Mesothelial cell of epicardium (in vitro differentiated cells): ENCODE data around the gene ANKRD33B. TPM values are rescaled to one million over a fixed set of nuclear protein-coding genes. Genes with fewer than 3 reads are reported as not detected.
"Not testable (repeated sequence)": the region's sequence is repeated elsewhere in the genome, so short reads cannot be mapped to it uniquely, and the experiment has no call there.

Source experiments
- DNase-seq, 2 experiments: peaks; one replicate each; pipeline ENCODE4 v3.0.0; 2021; ENCODE audit warnings: low spot score in 2 of 2; ENCODE audit not compliant: unreplicated experiment in 2 of 2
- H3K27ac Mint-ChIP-seq: 2 replicates; pipeline ENCODE4 v1.8.0; 2021; ENCODE audit warnings: mixed read lengths
- H3K27me3 Mint-ChIP-seq: 2 replicates; pipeline ENCODE4 v1.8.0; 2021; ENCODE audit warnings: low read depth, mixed read lengths
- H3K36me3 Mint-ChIP-seq: 2 replicates; pipeline ENCODE4 v1.8.0; 2021; ENCODE audit warnings: mixed read lengths
- H3K4me1 Mint-ChIP-seq: 2 replicates; pipeline ENCODE4 v1.8.0; 2021; ENCODE audit warnings: mixed read lengths
- H3K4me3 Mint-ChIP-seq: 2 replicates; pipeline ENCODE4 v1.8.0; 2021; ENCODE audit warnings: mild to moderate bottlenecking, moderate library complexity, mixed read lengths
- H3K9me3 Mint-ChIP-seq: 2 replicates; pipeline ENCODE4 v1.8.0; 2021; ENCODE audit warnings: mixed read lengths
- CTCF ChIP-seq: fragments of 200-600 bp; sonication (generic); IDR thresholded peaks from one replicate; pipeline ENCODE4 v1.5.0; 2021; ENCODE audit warnings: antibody characterized with exemption; ENCODE audit not compliant: unreplicated experiment
- total RNA-seq: library from RNA; stranded (reverse); gene quantifications from 3 replicates; pipeline ENCODE4 v1.2.1, GENCODE V29; 2021

Gene ANKRD33B
- total RNA-seq, 1 donor from 2014 or later: 3.8 TPM

- peaks cover 6% of the 10 kb centered on the region for H3K27me3 Mint-ChIP-seq
- peaks cover 17% of the 10 kb centered on the region for H3K4me1 Mint-ChIP-seq
- H3K27ac Mint-ChIP-seq: no peak overlapping the region
- no peak for DNase-seq
- H3K36me3 Mint-ChIP-seq: no peaks in the 10 kb centered on the region
- H3K9me3 Mint-ChIP-seq: no peaks in the 10 kb centered on the region
- no peak overlapping the region for H3K4me3 Mint-ChIP-seq
- TF ChIP-seq CTCF: no peak
Measured at GRCh38 chr5:10543585-10544040, 20.3 kb upstream of the ANKRD33B start.

GRCh38 chr5:10545084-10545483 is 18.8 kb upstream of the ANKRD33B start:
- H3K4me3 Mint-ChIP-seq: no peak overlapping the region
- H3K36me3 Mint-ChIP-seq: no peaks in the 10 kb centered on the region
- no peak for TF ChIP-seq CTCF
- H3K27me3 Mint-ChIP-seq: peaks cover 6% of the 10 kb centered on the region
- no peak overlapping the region for H3K27ac Mint-ChIP-seq
- peaks cover 8% of the 10 kb centered on the region for H3K4me1 Mint-ChIP-seq
- H3K9me3 Mint-ChIP-seq: no peaks in the 10 kb centered on the region
- no peak for DNase-seq

GRCh38 chr5:10546186-10546585 is 17.7 kb upstream of the ANKRD33B start:
- H3K27me3 Mint-ChIP-seq: peaks cover 6% of the 10 kb centered on the region
- DNase-seq: no peak
- no peak overlapping the region for H3K27ac Mint-ChIP-seq
- no peaks in the 10 kb centered on the region for H3K9me3 Mint-ChIP-seq
- peaks cover 11% of the 10 kb centered on the region for H3K4me1 Mint-ChIP-seq
- no peaks in the 10 kb centered on the region for H3K36me3 Mint-ChIP-seq
- TF ChIP-seq CTCF: no peak
- H3K4me3 Mint-ChIP-seq: no peak overlapping the region

- H3K27me3 Mint-ChIP-seq: peaks cover 6% of the 10 kb centered on the region
- H3K27ac Mint-ChIP-seq: no peak overlapping the region
- H3K4me3 Mint-ChIP-seq: no peak overlapping the region
- H3K36me3 Mint-ChIP-seq: no peaks in the 10 kb centered on the region
- no peaks in the 10 kb centered on the region for H3K9me3 Mint-ChIP-seq
- no peak for DNase-seq
- peaks cover 12% of the 10 kb centered on the region for H3K4me1 Mint-ChIP-seq
- no peak for TF ChIP-seq CTCF
Measured at GRCh38 chr5:10548418-10549122, 15.3 kb upstream of the ANKRD33B start.

- not testable (repeated sequence) for H3K36me3 Mint-ChIP-seq, H3K27ac Mint-ChIP-seq, H3K4me3 Mint-ChIP-seq, DNase-seq, H3K9me3 Mint-ChIP-seq, H3K27me3 Mint-ChIP-seq
- H3K4me1 Mint-ChIP-seq: peaks cover 11% of the 10 kb centered on the region
Measured at GRCh38 chr5:10549123-10549514, 14.8 kb upstream of the ANKRD33B start.

- no peak overlapping the region for H3K27ac Mint-ChIP-seq
Measured at GRCh38 chr5:10550222-10550995, 13.5 kb upstream of the ANKRD33B start.

More at GRCh38 chr5:10550222-10550995, 13.5 kb upstream of the ANKRD33B start:
- no peak for TF ChIP-seq CTCF
- H3K27me3 Mint-ChIP-seq: peaks cover 5% of the 10 kb centered on the region
- no peak for DNase-seq
- no peak overlapping the region for H3K4me3 Mint-ChIP-seq
- no peaks in the 10 kb centered on the region for H3K36me3 Mint-ChIP-seq
- H3K4me1 Mint-ChIP-seq: peaks cover 18% of the 10 kb centered on the region
- no peaks in the 10 kb centered on the region for H3K9me3 Mint-ChIP-seq
